OCI-LY7 (cell line): ENCODE measurements around the gene WIPF1.
"Not testable (repeated sequence)": the region's sequence is repeated elsewhere in the genome, so short reads cannot be mapped to it uniquely, and the experiment has no call there.

Source experiments
- EZH2phosphoT487 ChIP-seq: fragments of 200-600 bp; sonication (generic); IDR thresholded peaks from 2 replicates; pipeline ENCODE4 v1.6.1; 2018; ENCODE audit warnings: low read depth, borderline replicate concordance, mild to moderate bottlenecking, mixed run types, antibody characterized with exemption, low read length, moderate library complexity, mixed read lengths
- TF ChIP-seq, protein P1 (sequence below): fragments of 200-600 bp; sonication (generic); conservative IDR thresholded peaks from 2 replicates; pipeline ENCODE4 v1.5.1; 2014; ENCODE audit warnings: mild to moderate bottlenecking, antibody characterized with exemption, low read length, moderate library complexity, mixed read lengths

GRCh38 chr2:174548021-174548420, 49.6 kb downstream of the WIPF1 start:
- TF ChIP-seq, protein P1, sequence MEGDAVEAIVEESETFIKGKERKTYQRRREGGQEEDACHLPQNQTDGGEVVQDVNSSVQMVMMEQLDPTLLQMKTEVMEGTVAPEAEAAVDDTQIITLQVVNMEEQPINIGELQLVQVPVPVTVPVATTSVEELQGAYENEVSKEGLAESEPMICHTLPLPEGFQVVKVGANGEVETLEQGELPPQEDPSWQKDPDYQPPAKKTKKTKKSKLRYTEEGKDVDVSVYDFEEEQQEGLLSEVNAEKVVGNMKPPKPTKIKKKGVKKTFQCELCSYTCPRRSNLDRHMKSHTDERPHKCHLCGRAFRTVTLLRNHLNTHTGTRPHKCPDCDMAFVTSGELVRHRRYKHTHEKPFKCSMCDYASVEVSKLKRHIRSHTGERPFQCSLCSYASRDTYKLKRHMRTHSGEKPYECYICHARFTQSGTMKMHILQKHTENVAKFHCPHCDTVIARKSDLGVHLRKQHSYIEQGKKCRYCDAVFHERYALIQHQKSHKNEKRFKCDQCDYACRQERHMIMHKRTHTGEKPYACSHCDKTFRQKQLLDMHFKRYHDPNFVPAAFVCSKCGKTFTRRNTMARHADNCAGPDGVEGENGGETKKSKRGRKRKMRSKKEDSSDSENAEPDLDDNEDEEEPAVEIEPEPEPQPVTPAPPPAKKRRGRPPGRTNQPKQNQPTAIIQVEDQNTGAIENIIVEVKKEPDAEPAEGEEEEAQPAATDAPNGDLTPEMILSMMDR, result not testable (repeated sequence)
- not testable (repeated sequence) for TF ChIP-seq EZH2phosphoT487
